ENCODE results near the gene COPG1. TPM values are rescaled to one million over a fixed set of nuclear protein-coding genes. Genes with fewer than 3 reads are reported as not detected.
A peak's percentile ranks its signal among the peaks of the same experiment; 100 is the strongest.

Gene COPG1
- total and polyA plus RNA-seq, 10 of the 15 experiments (the other 5 are each of a cell fraction or from before 2014, with no cell fraction given), result 54.8 to 143 (median 91.2) TPM

DNA sequence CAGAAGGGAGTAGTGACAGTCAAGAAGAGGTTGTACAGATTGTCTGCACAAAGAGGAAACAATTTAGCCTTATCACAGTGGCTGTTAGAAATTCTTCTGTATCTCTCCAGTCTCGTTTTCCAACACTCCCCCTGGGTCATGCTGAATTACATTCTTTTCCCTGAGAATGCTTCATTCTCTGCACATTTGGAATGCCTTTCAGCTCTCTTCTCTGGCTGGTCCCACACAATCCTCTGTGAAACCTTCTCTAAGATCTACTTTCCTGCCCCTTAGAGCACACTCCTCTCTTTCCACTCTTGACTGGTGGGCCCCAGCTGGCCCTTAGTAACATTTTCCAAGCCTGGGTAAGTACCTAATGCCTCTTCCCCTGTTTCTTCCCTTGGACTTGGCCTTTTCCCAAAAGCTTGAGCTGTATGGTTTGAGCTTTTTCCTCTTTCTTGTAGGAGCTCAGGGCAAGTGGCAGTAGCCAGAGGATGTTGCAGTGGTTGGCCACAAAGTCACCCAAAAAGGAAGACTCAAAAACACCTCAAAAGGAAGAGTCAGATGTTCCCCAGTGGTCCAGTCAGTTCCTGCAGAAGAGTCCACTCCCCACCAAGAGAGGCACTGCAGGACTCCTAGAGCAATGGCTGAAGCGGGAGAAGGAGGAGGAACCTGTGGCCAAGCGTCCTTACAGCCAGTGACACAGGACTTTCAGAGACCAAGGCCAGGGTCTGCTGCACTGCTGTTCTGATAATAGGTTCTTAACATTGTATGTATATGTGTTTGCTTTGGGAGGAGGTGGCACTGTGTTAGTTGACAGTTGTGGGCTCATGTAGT, 54.9 kb downstream of the COPG1 start:
- intact Hi-C loops (cut with micrococcal nuclease; ENCODE audit: unreplicated experiment), result no loop called here
- Histone ChIP-seq H3K27ac (ENCODE audit: control insufficient read depth, insufficient read depth) (no peak overlapping the region), H3K9ac (ENCODE audit: control insufficient read depth, insufficient read depth, low read length) (no peak overlapping the region), H3K4me3 (no peak overlapping the region), H3K36me3 (ENCODE audit: control insufficient read depth in 2 of 2, insufficient read depth in 2 of 2, low read length in 1 of 2) (peaks cover 6% of the 10 kb centered on the region in 2 experiments; a peak in 3 of 4 replicates), H3K4me2 (ENCODE audit: control insufficient read depth, insufficient read depth) (no peak overlapping the region), H3K27me3 (replicated peaks in 1 of 2; ENCODE audit: control insufficient read depth in 2 of 2, insufficient read depth in 2 of 2, low read length in 1 of 2) (no peaks in the 10 kb centered on the region), H3K9me3 (replicated peaks; ENCODE audit: control insufficient read depth, insufficient read depth, low read length) (no peaks in the 10 kb centered on the region), H4K20me1 (ENCODE audit: control insufficient read depth, insufficient read depth) (no peaks in the 10 kb centered on the region), H2AFZ (ENCODE audit: control insufficient read depth, low read depth, low read length) (no peak overlapping the region), H3K4me1 (ENCODE audit: control insufficient read depth, insufficient read depth, low read length) (peaks cover 8% of the 10 kb centered on the region), H3K79me2 (ENCODE audit: control insufficient read depth, insufficient read depth, low read length) (no peaks in the 10 kb centered on the region)
- ChIA-PET RAD21 (ENCODE audit: unreplicated experiment) (no interaction called here), CTCF (interaction anchor here (1.0 to 1.9 kb wide), 4 partner anchors 9 to 24 kb away, joined by 3 to 8 read pairs (median 3); a partner anchor contains a TSS), POLR2A (interaction anchor here (0.5 to 2.3 kb wide), 3 partner anchors 12 to 30 kb away, joined by 3 to 14 read pairs (median 3); a partner anchor contains a TSS), SMC1A (ENCODE audit: uncharacterized antibody, unreplicated experiment) (interaction anchor here (0.9 to 1.9 kb wide), 3 partner anchors 12 to 31 kb away, joined by 3 to 8 read pairs (median 5); a partner anchor contains a TSS)
- WGBS (ENCODE audit: insufficient coverage, insufficient replicate concordance, low lambda C conversion rate, missing lambda C conversion rate), result 64% methylated on average over 3 of the region's 3 CpGs
- no peak for DNase-seq (ENCODE audit: low read depth, low spot score)
- BruUV-seq (replicated peaks), result TSS peak; percentile 57
- no peak for ATAC-seq
- in situ Hi-C loops (cut with MboI), result no loop called here
- FAIRE-seq, result no peak
- TF ChIP-seq LARP7 (IDR thresholded peaks at IDR 0.05), result no peak
- no peak for TF ChIP-seq ATF7 (IDR thresholded peaks at IDR 0.05; ENCODE audit: low read depth)
- no peak for TF ChIP-seq BMI1 (IDR thresholded peaks at IDR 0.05; ENCODE audit: borderline replicate concordance)
- no peak for TF ChIP-seq POU2F2 (IDR thresholded peaks at IDR 0.05; ENCODE audit: borderline replicate concordance, low read depth, low read length)
- TF ChIP-seq, protein P1, sequence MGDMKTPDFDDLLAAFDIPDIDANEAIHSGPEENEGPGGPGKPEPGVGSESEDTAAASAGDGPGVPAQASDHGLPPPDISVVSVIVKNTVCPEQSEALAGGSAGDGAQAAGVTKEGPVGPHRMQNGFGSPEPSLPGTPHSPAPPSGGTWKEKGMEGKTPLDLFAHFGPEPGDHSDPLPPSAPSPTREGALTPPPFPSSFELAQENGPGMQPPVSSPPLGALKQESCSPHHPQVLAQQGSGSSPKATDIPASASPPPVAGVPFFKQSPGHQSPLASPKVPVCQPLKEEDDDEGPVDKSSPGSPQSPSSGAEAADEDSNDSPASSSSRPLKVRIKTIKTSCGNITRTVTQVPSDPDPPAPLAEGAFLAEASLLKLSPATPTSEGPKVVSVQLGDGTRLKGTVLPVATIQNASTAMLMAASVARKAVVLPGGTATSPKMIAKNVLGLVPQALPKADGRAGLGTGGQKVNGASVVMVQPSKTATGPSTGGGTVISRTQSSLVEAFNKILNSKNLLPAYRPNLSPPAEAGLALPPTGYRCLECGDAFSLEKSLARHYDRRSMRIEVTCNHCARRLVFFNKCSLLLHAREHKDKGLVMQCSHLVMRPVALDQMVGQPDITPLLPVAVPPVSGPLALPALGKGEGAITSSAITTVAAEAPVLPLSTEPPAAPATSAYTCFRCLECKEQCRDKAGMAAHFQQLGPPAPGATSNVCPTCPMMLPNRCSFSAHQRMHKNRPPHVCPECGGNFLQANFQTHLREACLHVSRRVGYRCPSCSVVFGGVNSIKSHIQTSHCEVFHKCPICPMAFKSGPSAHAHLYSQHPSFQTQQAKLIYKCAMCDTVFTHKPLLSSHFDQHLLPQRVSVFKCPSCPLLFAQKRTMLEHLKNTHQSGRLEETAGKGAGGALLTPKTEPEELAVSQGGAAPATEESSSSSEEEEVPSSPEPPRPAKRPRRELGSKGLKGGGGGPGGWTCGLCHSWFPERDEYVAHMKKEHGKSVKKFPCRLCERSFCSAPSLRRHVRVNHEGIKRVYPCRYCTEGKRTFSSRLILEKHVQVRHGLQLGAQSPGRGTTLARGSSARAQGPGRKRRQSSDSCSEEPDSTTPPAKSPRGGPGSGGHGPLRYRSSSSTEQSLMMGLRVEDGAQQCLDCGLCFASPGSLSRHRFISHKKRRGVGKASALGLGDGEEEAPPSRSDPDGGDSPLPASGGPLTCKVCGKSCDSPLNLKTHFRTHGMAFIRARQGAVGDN (IDR thresholded peaks at IDR 0.05), result no peak
- TF ChIP-seq PML (IDR thresholded peaks at IDR 0.05; ENCODE audit: low read length), result no peak
- TF ChIP-seq, protein P2, sequence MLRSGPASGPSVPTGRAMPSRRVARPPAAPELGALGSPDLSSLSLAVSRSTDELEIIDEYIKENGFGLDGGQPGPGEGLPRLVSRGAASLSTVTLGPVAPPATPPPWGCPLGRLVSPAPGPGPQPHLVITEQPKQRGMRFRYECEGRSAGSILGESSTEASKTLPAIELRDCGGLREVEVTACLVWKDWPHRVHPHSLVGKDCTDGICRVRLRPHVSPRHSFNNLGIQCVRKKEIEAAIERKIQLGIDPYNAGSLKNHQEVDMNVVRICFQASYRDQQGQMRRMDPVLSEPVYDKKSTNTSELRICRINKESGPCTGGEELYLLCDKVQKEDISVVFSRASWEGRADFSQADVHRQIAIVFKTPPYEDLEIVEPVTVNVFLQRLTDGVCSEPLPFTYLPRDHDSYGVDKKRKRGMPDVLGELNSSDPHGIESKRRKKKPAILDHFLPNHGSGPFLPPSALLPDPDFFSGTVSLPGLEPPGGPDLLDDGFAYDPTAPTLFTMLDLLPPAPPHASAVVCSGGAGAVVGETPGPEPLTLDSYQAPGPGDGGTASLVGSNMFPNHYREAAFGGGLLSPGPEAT (IDR thresholded peaks at IDR 0.05; ENCODE audit: low read depth), result no peak
- no peak for TF ChIP-seq SMAD1 (IDR thresholded peaks at IDR 0.05; ENCODE audit: low read depth, partially characterized antibody)
- TF ChIP-seq NFYA (IDR thresholded peaks at IDR 0.05; ENCODE audit: borderline replicate concordance, low read depth, low read length), result no peak
- no peak for TF ChIP-seq ZBED1 (IDR thresholded peaks at IDR 0.05; ENCODE audit: borderline replicate concordance)
- no peak for TF ChIP-seq RAD21 (IDR thresholded peaks at IDR 0.05; ENCODE audit: insufficient read depth, low read depth, low read length)
- TF ChIP-seq, protein P3, sequence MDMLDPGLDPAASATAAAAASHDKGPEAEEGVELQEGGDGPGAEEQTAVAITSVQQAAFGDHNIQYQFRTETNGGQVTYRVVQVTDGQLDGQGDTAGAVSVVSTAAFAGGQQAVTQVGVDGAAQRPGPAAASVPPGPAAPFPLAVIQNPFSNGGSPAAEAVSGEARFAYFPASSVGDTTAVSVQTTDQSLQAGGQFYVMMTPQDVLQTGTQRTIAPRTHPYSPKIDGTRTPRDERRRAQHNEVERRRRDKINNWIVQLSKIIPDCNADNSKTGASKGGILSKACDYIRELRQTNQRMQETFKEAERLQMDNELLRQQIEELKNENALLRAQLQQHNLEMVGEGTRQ (IDR thresholded peaks at IDR 0.05; ENCODE audit: borderline replicate concordance, low read depth, low read length), result no peak
- no peak for TF ChIP-seq NFXL1 (IDR thresholded peaks at IDR 0.05; ENCODE audit: borderline replicate concordance)
- no peak for TF ChIP-seq NBN (IDR thresholded peaks at IDR 0.05)
- TF ChIP-seq SIN3A (IDR thresholded peaks at IDR 0.05; ENCODE audit: low read depth, low read length), result no peak
- no peak for TF ChIP-seq TAF1 (IDR thresholded peaks at IDR 0.05; ENCODE audit: borderline replicate concordance, low read depth, low read length)
